COLO829 (cell line): ENCODE results near the gene ANAPC13.

ENCODE experiments used
- DNase-seq: peaks from one replicate; pipeline ENCODE4 v3.0.0; 2012; ENCODE audit warnings: low spot score

The ANAPC13 gene

GRCh38 chr3:134482622-134483021 lies 3.2 kb downstream of the ANAPC13 start:
- no peak for DNase-seq

- DNase-seq: no peak
These were observed 4.6 kb downstream of the ANAPC13 start for GRCh38 chr3:134481166-134481565.

- no peak for DNase-seq
These were observed 5.2 kb downstream of the ANAPC13 start for GRCh38 chr3:134480546-134480945.

DNA sequence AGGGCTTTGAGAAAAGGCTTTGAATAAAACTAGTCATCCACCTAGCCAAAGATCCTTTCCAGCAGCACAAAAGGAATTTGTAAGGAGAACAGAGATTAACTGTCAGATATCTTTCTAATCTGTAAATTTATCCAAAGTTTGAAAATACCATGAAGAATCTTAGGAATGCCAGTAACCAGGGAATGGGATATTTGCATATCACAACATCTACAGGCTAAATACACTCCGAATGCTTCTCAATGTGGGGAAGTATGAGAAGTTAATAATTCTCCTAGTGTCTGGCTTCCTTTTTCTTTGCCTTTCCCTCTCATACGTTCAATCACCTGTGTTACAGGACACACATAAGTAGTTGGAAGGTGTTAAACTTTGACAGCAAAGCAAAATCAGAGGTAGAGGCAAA lies 7.8 kb downstream of the ANAPC13 start:
- DNase-seq: peak; percentile 77

GRCh38 chr3:134477002-134477401 lies 8.8 kb downstream of the ANAPC13 start:
- DNase-seq: no peak

DNA sequence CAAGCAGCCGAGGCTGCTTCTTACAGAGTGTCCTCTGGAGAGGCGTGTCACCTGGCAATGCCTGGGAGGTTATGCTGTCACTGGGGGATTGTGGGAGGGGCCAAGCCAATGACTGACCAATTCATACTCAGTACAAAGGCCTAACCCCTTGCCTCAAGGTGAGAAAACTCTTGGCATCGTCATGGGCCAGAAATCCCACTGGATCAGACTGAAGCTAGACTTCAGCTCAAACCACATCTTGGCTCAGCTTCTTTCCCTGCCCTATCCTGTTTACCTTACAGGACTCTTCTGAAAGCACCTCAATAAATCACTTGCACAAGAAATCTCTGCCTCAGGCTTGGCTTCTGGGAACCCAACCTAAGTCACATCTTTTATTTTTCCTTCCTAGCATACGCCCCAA lies 9.5 kb downstream of the ANAPC13 start:
- DNase-seq: no peak

- DNase-seq: no peak
These were observed 10.8 kb downstream of the ANAPC13 start for GRCh38 chr3:134474956-134475355.

- DNase-seq: peak; percentile 62
These were observed 11.8 kb downstream of the ANAPC13 start for GRCh38 chr3:134473868-134474546.

DNA sequence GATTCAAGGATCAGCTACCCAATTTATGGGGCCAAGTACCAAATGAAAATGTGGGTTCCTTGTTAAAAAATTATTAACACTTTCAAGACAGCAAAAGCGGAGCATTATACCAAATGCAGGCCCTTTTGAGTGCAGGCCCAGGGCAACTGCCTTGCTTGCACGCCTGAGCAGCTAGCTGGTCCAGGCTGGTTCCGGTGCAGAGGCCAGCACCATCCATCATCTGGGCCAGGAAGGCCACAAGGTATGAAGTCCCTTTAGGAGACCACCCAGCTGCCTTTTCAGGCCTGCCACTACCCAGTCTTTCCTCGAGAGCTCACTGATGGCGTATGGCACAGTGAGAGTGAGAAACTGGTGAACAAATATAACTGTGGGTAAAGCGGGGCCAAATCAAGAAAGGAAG lies 13.0 kb downstream of the ANAPC13 start:
- DNase-seq: no peak

GRCh38 chr3:134471521-134472193 lies 14.1 kb downstream of the ANAPC13 start:
- no peak for DNase-seq

DNA sequence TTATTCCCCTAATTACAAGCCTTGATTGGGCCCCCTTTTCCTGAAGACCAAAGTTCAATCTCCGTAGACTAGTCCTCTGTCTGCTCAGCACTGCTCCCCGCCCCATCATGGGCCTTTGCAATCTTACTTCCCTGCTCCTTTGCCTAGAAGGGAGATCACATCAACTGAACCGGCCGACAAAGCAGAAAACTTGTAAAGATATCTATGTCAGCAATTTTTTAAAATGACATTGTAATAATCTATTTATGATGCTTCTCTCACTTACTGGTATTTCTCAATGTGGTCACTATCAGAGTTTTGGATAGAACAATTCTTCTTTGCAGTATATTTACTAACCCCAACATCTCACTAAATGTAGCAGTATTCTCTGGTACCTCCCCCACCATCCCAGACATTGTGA lies 17.3 kb downstream of the ANAPC13 start:
- DNase-seq: no peak

GRCh38 chr3:134466331-134466730 lies 19.5 kb downstream of the ANAPC13 start:
- no peak for DNase-seq

- DNase-seq: no peak
These were observed 21.0 kb downstream of the ANAPC13 start for GRCh38 chr3:134464689-134465365.

GRCh38 chr3:134464064-134464688 lies 21.6 kb downstream of the ANAPC13 start:
- no peak for DNase-seq

GRCh38 chr3:134463676-134464063 lies 22.1 kb downstream of the ANAPC13 start:
- DNase-seq: no peak

GRCh38 chr3:134462331-134462941 lies 23.3 kb downstream of the ANAPC13 start:
- peak; percentile 43 for DNase-seq

DNA sequence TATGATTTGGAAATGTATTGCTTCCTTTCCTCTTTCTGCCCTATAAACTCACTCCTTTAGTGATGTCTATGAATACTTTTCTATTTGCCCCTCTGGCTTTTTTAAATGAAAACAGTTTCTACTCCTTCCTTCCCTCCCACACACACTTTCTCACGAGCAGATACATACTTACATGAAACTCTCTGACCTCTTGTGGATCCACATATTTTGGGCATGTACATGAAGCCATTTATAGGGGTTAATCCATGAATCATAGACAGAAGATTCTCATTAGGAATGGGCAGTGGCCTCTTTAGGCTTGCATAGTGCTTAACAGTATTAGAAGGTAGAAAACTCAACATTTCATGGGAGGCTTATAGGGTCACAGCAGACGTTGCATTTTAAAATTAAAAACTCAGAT lies 24.8 kb downstream of the ANAPC13 start:
- DNase-seq: no peak

DNA sequence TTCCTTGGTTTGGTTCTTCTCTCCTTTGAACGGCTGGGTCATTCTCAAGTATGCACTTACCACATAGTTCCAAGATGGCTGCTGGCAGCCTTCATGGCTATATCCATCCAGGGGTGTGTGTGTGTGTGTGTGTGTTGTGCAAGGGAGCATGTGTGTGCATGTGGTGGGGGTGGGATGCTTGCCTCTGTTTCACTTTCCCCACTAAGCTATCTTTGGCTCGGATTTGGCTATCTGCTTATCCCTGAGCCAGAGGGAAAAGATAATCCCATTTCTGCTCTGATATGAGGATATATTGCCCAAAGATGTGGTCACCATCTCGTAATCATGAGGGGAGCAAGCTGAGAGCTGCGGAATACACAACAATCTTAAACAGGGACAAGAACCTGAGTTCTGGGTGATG lies 26.2 kb downstream of the ANAPC13 start:
- no peak for DNase-seq

GRCh38 chr3:134458406-134458945 lies 27.3 kb downstream of the ANAPC13 start:
- no peak for DNase-seq

DNA sequence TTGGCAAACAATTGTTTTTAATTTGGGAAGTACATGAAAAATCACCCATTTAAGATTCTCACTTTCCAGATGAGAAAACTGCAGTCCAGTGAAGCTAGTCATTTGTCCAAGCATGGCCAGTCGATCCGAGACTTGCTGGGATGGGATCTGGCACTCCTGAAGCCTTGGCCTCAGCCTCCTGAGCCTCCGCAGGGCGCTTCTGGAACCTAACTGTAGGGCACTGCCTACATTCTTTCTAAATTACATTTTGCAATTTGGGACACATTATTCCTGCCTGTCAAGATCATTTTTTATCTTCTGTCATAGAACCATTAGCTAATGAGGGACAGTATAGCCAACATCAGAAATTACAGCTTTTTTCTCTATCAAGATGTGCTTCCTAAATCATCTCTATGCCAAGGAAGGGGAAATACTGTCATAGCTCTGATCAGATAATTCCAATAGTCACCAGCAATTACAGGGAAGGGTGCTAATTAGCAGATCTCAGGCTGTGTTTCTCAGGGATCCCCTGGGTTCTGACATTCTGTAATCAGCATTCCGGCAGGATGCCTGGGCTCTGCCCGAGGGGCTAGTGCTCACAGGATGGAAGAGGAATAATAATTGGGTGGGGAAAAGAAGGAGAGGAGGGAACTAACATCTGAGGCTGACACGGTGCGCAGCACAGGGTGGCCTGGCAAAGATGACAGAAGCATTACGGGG lies 28.3 kb downstream of the ANAPC13 start:
- no peak for DNase-seq

GRCh38 chr3:134453631-134454030 lies 32.2 kb downstream of the ANAPC13 start:
- no peak for DNase-seq

GRCh38 chr3:134449951-134450350 lies 35.8 kb downstream of the ANAPC13 start:
- no peak for DNase-seq
